Spleen (tissue), 11 donors: Measurements from ENCODE around the gene LAMC2. TPM values are rescaled to one million over a fixed set of nuclear protein-coding genes. Genes with fewer than 3 reads are reported as not detected.
A peak's percentile ranks its signal among the peaks of the same experiment; 100 is the strongest.

Experiments used
- DNase-seq: peaks from one replicate; pipeline ENCODE4 v3.0.0-alpha.2; 2020
- H3K27ac ChIP-seq, 8 donors: fragments of 200-600 bp; sonication (generic) in 7 of 8; 1 replicate in 4 of 8; 2 replicates in 4 of 8; pipeline versions ENCODE4 v1.5.0 to v1.8.0; 2016 to 2021; ENCODE audit warnings: inconsistent platforms in 4 of 8, mild to moderate bottlenecking in 4 of 8, moderate library complexity in 1 of 8
- H3K27me3 ChIP-seq, 7 donors: fragments of 200-600 bp; sonication (generic) in 6 of 7; replicated peaks in 1 of 7; 1 replicate in 4 of 7; 2 replicates in 3 of 7; pipeline versions ENCODE4 v1.5.0 to v1.8.0; 2016 to 2021; ENCODE audit warnings: inconsistent platforms in 3 of 7, mild to moderate bottlenecking in 1 of 7
- H3K36me3 ChIP-seq, 6 donors: fragments of 200-600 bp; sonication (generic) in 5 of 6; 1 replicate in 4 of 6; 2 replicates in 2 of 6; pipeline versions ENCODE4 v1.5.0 to v1.8.0; 2016 to 2021; ENCODE audit warnings: inconsistent platforms in 2 of 6
- H3K4me1 ChIP-seq, 6 donors: fragments of 200-600 bp; sonication (generic) in 5 of 6; 1 replicate in 3 of 6; 2 replicates in 3 of 6; pipeline versions ENCODE4 v1.5.0 to v1.8.0; 2016 to 2021; ENCODE audit warnings: inconsistent platforms in 3 of 6
- H3K4me3 ChIP-seq, 8 donors: fragments of 200-600 bp; sonication (generic) in 7 of 8; 1 replicate in 4 of 8; 2 replicates in 4 of 8; pipeline versions ENCODE4 v1.5.0 to v1.8.0; 2016 to 2021; ENCODE audit warnings: inconsistent platforms in 4 of 8, mild to moderate bottlenecking in 4 of 8, moderate library complexity in 2 of 8
- H3K9me3 ChIP-seq, 8 donors: fragments of 200-600 bp; sonication (generic) in 7 of 8; 1 replicate in 4 of 8; 2 replicates in 4 of 8; pipeline versions ENCODE4 v1.5.0 to v1.8.0; 2016 to 2021; ENCODE audit warnings: inconsistent platforms in 4 of 8
- POLR2A ChIP-seq, 3 donors: fragments of 450-650 bp; IDR thresholded peaks; one replicate each; pipeline ENCODE4 v1.5.1; 2017; ENCODE audit warnings: antibody characterized with exemption in 3 of 3, mild to moderate bottlenecking in 1 of 3
- POLR2AphosphoS5 ChIP-seq, 3 donors: sonication (generic); formaldehyde crosslinking; IDR thresholded peaks; one replicate each; pipeline ENCODE4 v1.5.1; 2017; ENCODE audit warnings: antibody characterized with exemption in 3 of 3
- WGBS, 5 donors: extraction: QIAGEN DNeasy Blood & Tissue Kit in 3 of 5; methylation state at CpG; one replicate each; pipeline versions ENCODE4 v1.1.5 to v1.1.7; 2013 to 2018; 5-methylcytosine and 5-hydroxymethylcytosine counted together
- intact Hi-C: fragments of 100-400 bp; cut with DNase I; formaldehyde crosslinking; loops from one replicate; pipeline ENCODE4 v1.15.0; 2023; ENCODE audit warnings: low total_unique reads
- polyA plus RNA-seq, 3 donors: library from polyadenylated mRNA; stranded (reverse); fragments of 200-250 nt; gene quantifications; one replicate each; pipeline ENCODE4 v1.2.1, GENCODE V29; 2013
- total RNA-seq, 7 donors: library from RNA; depleted of rRNA in 3 of 7; stranded (reverse); fragments of >200 nt in 3 of 7; fragmentation: NEBNext Ultra II Directional in 4 of 7; extraction: Animal tissue kit (Norgen Biotek cat#: 25700) in 4 of 7; gene quantifications; one replicate each; pipeline versions ENCODE4 v1.1.0 to v1.2.1, GENCODE V29; 2016 to 2021
- TF ChIP-seq, protein P1 (sequence below), 11 experiments: fragments of 200-600 bp in 7 of 11; fragments of 450-650 bp in 4 of 11; sonication (generic) in 4 of 11; IDR thresholded peaks in 8 of 11; conservative IDR thresholded peaks in 3 of 11; 1 replicate in 7 of 11; 2 replicates in 4 of 11; pipeline versions ENCODE4 v1.4.0 to v1.8.0; 2016 to 2021; ENCODE audit warnings: antibody characterized with exemption in 11 of 11, inconsistent platforms in 4 of 11, mild to moderate bottlenecking in 1 of 11
- donor health status: healthy with polysubstance abuse.
- donor health status: DM: no; HTN: no; CAD: no; lungs with moderate emphysema.
- donor health status: DM: no; HTN: no; CAD: no.
- donor health status: Bipolar disorder and iron deficiency.
- donor health status: healthy.
- donor health status: DM: no; HTN: no; CAD: no.
- donor health status: DM: yes; HTN: yes; CAD: no.

Gene LAMC2
- total and polyA plus RNA-seq, 10 donors = 0.13 to 1.4 (median 0.67) TPM; not detected in 1

DNA sequence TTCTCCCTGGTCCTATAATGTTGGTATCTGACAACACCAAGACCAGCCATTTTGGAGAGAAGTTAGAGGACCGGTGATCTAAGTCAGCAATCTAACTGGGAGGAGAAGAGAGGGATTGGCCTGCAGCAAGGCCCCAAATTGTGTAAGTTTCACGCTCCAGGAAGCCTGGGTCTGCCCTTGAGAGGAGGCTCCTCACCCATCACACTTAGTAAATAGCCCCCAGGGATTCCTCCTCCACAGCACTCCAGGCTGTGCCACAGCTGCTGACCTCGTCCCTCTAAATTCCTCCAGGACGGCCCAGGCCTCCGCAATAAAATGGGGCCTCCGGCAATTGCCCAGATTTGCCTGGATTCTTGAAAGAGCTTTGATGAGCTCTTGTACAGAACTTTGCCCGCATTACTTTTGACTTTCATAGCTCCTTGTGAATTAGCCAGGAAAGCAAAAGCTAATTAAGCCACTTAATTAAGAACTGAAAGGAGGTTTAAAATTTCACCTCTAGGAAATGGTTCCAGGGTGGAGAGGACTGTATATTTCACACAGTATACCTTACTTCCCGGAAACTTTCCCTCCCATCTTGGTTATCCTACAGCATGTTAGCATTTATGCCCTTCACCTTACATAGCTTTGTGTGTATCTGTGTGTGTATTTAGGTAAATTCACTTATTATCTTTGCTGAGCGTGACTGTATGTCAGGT is 90.5 kb downstream of the LAMC2 start:
- TF ChIP-seq POLR2AphosphoS5 (IDR thresholded peaks at IDR 0.05) (no peak), POLR2A (IDR thresholded peaks at IDR 0.05) (no peak)
- TF ChIP-seq, protein P1, sequence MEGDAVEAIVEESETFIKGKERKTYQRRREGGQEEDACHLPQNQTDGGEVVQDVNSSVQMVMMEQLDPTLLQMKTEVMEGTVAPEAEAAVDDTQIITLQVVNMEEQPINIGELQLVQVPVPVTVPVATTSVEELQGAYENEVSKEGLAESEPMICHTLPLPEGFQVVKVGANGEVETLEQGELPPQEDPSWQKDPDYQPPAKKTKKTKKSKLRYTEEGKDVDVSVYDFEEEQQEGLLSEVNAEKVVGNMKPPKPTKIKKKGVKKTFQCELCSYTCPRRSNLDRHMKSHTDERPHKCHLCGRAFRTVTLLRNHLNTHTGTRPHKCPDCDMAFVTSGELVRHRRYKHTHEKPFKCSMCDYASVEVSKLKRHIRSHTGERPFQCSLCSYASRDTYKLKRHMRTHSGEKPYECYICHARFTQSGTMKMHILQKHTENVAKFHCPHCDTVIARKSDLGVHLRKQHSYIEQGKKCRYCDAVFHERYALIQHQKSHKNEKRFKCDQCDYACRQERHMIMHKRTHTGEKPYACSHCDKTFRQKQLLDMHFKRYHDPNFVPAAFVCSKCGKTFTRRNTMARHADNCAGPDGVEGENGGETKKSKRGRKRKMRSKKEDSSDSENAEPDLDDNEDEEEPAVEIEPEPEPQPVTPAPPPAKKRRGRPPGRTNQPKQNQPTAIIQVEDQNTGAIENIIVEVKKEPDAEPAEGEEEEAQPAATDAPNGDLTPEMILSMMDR (IDR thresholded peaks at IDR 0.05 in 8 of 11, conservative IDR thresholded peaks at IDR 0.05 in 3 of 11) = no peak
- WGBS, 5 donors = 85 to 94% (median 89%) methylated on average over 9 of the region's 9 CpGs
- peak; percentile 49 for DNase-seq

DNA sequence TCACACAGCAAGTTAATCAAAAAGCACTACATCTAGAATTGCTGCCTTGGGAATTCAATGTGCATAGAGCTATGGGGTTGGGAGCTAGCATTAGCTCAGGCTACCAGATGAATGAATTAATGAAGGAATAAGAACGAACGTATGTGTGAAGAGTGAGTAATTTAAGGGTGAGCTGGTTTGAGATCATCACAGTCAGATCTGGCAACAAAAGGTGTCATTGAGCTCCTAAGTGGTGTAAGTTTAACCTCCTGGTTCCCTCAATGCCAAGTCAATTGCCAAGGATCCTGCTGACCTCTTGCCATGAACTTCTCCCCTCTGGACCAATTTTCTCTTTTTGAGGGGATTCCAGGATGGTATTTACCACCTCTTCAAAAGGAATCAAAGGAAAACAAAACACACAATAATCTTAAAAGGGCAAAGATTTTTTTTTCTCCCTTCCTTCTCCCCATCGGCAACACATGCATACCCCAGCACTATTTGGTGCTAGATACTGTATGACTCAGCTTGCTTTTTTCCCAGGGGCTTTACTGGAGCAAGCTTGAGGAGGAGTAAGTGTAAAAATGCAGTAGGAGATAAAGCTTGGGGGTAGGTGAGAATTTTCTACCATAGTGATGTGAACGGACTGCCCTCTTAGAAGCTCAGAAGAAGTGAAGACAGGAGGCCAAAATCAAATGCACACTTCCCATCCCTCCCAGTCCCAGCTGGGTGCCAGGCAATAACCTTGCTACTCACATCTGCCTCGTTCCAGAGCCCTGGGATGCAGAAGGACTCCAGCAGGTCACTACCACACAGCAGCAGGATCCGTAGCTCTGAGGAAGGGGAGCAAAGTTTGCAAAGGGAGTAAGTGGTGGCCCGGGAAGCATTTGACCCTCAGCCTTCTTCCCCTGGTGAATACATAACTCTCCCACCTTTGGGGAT is 92.0 kb downstream of the LAMC2 start:
- peak overlapping the region in 3 of 8 donors; percentile 86 to 89 (median 87) for H3K27ac ChIP-seq
- TF ChIP-seq, protein P1 (IDR thresholded peaks at IDR 0.05 in 8 of 11, conservative IDR thresholded peaks at IDR 0.05 in 3 of 11) = no peak
- TF ChIP-seq POLR2A (IDR thresholded peaks at IDR 0.05) (no peak), POLR2AphosphoS5 (IDR thresholded peaks at IDR 0.05) (no peak)
- H3K27me3 ChIP-seq = peaks cover 0 to 11% (median 0%) of the 10 kb centered on the region in 7 donors
- intact Hi-C loops = no loop called here
- no peak overlapping the region for H3K4me3 ChIP-seq
- peaks cover 0 to 40% (median 3%) of the 10 kb centered on the region in 6 donors for H3K4me1 ChIP-seq
- no peak for DNase-seq
- H3K36me3 ChIP-seq = no peaks in the 10 kb centered on the region
- H3K9me3 ChIP-seq = no peaks in the 10 kb centered on the region
- 75 to 85% (median 78%) methylated on average over 7 of the region's 7 CpGs for WGBS, 5 donors

More for the DNA sequence above, 90.5 kb downstream of the LAMC2 start:
- H3K27me3 ChIP-seq = peaks cover 0 to 2% (median 0%) of the 10 kb centered on the region in 7 donors
- H3K36me3 ChIP-seq = no peaks in the 10 kb centered on the region
- intact Hi-C loops = no loop called here
- peaks cover 0 to 30% (median 2%) of the 10 kb centered on the region in 6 donors for H3K4me1 ChIP-seq
- no peaks in the 10 kb centered on the region for H3K9me3 ChIP-seq
- H3K4me3 ChIP-seq = no peak overlapping the region
- no peak overlapping the region for H3K27ac ChIP-seq

DNA sequence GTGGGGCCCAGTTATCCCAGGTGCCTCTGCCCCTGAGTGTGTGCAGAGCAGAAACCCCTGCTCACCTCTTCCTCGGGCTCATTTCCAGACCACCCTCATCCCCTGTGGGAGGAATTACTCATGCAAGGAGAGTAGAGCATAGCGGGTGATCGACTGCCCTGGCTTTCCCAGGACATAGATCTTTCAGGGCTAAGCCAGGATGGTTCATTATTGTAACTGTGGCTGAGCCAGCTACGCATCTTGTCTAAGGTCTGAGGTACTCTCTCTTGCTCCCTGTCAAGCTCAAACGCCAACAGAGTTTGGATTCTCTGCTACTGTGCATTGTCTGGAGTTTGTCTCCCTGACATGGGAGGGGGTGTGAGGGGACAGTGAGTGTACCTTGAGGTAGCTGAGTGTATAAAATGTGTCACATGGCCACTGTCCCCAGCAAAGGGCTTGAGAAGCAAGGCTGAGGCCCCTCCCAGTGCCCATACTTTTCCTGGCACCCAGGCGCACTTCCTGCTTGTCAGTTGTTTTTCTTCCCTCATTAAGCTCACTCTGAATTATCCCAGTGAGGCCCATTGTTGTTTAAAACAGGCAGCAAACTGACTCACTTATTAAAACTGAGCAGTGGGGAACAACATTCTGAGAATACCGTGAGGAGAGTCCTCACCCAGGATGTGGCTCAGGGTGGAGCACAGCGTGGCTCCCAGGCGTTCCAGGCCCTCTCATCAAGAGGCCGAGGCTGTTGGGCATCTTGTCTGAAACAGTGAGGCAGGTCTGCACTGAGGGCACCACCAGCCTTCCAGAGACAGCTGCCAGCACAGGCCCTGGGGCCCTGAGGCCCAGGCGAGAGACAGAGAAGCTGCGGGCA is 92.9 kb downstream of the LAMC2 start:
- 76 to 89% (median 79%) methylated on average over 10 to 12 of the region's 12 CpGs for WGBS, 5 donors
- H3K27me3 ChIP-seq = peaks cover 0 to 11% (median 0%) of the 10 kb centered on the region in 7 donors
- no peaks in the 10 kb centered on the region for H3K36me3 ChIP-seq
- DNase-seq = no peak
- no peaks in the 10 kb centered on the region for H3K9me3 ChIP-seq
- peak overlapping the region in 7 of 8 donors; percentile 61 to 89 (median 78) for H3K27ac ChIP-seq
- TF ChIP-seq, protein P1 (IDR thresholded peaks at IDR 0.05 in 8 of 11, conservative IDR thresholded peaks at IDR 0.05 in 3 of 11) = no peak
- no peak for TF ChIP-seq POLR2A (IDR thresholded peaks at IDR 0.05)
- no peak for TF ChIP-seq POLR2AphosphoS5 (IDR thresholded peaks at IDR 0.05)
- intact Hi-C loops = no loop called here
- peak overlapping the region in 1 of 8 donors; percentile 14 for H3K4me3 ChIP-seq
- peaks cover 0 to 40% (median 3%) of the 10 kb centered on the region in 6 donors for H3K4me1 ChIP-seq
